Measurements from ENCODE around the gene PIAS1. TPM values are rescaled to one million over a fixed set of nuclear protein-coding genes. Genes with fewer than 3 reads are reported as not detected.
A peak's percentile ranks its signal among the peaks of the same experiment; 100 is the strongest.
"Not testable (repeated sequence)": the region's sequence is repeated elsewhere in the genome, so short reads cannot be mapped to it uniquely, and the experiment has no call there.

The PIAS1 gene
- total and polyA plus RNA-seq, 12 donors = 5.8 to 37.9 (median 30.3) TPM

DNA sequence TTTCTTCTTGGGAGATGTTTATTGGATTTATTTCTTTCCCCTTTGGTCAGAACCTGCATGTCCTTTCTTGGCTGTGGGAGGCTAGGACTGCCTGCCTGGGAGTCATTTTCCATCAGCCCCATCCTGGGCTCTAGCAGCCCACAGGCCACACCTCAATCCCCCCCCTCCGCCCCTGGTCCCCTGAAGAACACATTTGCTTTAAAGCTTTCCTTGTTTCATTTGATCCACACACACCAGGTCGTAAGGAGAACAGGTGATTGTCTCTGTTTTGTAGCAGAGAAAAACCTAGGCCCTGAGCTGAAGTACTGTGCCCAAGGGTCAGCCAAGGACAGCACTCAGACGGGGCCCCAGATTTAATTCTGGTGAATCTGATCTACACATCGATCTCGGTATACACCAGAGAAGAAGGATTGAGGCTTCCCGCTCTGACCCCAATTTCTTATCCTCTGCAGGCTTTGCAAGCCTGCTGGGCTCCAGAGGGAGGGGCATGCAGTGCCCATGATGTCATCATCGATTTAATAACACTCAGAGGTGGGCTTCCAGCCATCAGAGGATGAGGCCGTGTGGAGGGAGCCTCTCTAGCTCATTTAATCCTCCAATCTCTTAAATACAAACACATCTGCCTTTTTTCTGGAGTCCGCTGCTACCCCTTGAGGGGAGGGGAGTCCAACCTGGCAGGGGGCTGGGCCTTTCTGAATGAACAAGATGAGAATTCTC, 177.1 kb downstream of the PIAS1 start:
- no peaks in the 10 kb centered on the region for H3K9me3 ChIP-seq
- TF ChIP-seq, protein P1, sequence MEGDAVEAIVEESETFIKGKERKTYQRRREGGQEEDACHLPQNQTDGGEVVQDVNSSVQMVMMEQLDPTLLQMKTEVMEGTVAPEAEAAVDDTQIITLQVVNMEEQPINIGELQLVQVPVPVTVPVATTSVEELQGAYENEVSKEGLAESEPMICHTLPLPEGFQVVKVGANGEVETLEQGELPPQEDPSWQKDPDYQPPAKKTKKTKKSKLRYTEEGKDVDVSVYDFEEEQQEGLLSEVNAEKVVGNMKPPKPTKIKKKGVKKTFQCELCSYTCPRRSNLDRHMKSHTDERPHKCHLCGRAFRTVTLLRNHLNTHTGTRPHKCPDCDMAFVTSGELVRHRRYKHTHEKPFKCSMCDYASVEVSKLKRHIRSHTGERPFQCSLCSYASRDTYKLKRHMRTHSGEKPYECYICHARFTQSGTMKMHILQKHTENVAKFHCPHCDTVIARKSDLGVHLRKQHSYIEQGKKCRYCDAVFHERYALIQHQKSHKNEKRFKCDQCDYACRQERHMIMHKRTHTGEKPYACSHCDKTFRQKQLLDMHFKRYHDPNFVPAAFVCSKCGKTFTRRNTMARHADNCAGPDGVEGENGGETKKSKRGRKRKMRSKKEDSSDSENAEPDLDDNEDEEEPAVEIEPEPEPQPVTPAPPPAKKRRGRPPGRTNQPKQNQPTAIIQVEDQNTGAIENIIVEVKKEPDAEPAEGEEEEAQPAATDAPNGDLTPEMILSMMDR (IDR thresholded peaks at IDR 0.05) = no peak
- peaks cover 6 to 36% (median 16%) of the 10 kb centered on the region in 9 donors for H3K4me1 ChIP-seq
- no peak for DNase-seq
- no peak overlapping the region for H3K27ac ChIP-seq
- intact Hi-C loops (cut with DNase I) = no loop called here
- no peaks in the 10 kb centered on the region for H3K27me3 ChIP-seq
- 77 to 81% methylated on average over 9 of the region's 9 CpGs for WGBS, 2 donors
- no peaks in the 10 kb centered on the region for H3K36me3 ChIP-seq
- ATAC-seq = no peak
- no peak overlapping the region for H3K4me3 ChIP-seq

DNA sequence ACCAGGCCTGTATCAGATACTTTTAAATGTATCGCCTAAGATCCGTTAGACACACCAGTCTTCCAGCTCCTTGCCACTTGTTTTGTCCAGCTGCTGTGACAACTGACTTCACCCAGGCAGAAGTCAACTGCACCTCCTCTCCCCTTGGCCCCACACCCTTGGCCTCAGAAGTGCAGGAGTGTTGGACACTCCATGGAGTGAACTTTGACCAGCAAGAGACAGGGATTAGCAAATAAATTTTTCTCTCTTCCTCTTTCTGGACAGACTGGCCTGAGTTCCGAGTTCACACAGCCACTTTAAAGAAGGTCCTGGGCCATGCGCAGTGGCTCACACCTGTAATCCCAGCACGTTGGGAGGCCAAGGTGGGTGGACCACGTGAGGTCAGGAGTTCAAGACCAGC, 178.3 kb downstream of the PIAS1 start:
- no peaks in the 10 kb centered on the region for H3K36me3 ChIP-seq
- peak overlapping the region in 1 of 10 donors; percentile 14 for H3K27ac ChIP-seq
- ATAC-seq (no peak), DNase-seq (no peak)
- no peak overlapping the region for H3K4me3 ChIP-seq
- peaks cover 6 to 36% (median 16%) of the 10 kb centered on the region in 9 donors for H3K4me1 ChIP-seq
- no peaks in the 10 kb centered on the region for H3K9me3 ChIP-seq
- TF ChIP-seq, protein P1 (IDR thresholded peaks at IDR 0.05) = no peak
- WGBS, 2 donors = 88 to 93% methylated on average over 6 of the region's 6 CpGs
- H3K27me3 ChIP-seq = no peaks in the 10 kb centered on the region
- intact Hi-C loops (cut with DNase I) = no loop called here

DNA sequence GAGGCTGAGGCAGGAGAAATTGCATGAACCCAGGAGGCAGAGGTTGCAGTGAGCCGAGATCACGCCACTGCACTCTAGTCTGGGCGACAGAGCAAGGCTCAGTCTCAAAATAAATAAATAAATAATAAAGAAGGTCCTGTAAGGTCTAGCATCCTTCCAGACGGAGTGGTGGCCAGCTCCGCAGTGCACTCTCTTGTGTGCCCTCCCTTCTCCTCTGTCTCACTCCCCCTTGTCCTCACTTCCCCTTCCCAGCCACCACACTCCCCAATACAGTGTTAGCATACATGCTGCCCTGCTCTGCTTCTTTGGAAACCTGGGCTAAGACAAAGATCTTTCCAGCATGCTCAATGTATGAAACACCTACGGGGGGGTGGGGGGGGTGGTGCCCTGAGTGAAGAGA, 178.8 kb downstream of the PIAS1 start:
- no peaks in the 10 kb centered on the region for H3K9me3 ChIP-seq
- H3K27ac ChIP-seq = peak overlapping the region in 1 of 10 donors; percentile 14
- H3K36me3 ChIP-seq = no peaks in the 10 kb centered on the region
- no peak overlapping the region for H3K4me3 ChIP-seq
- peak in 1 of 8 donors; percentile 26 for ATAC-seq
- H3K27me3 ChIP-seq = no peaks in the 10 kb centered on the region
- no peak for DNase-seq
- peaks cover 6 to 32% (median 16%) of the 10 kb centered on the region in 9 donors for H3K4me1 ChIP-seq
- intact Hi-C loops (cut with DNase I) = no loop called here
- WGBS, 2 donors = 95% methylated on average over 6 of the region's 6 CpGs
- TF ChIP-seq, protein P1 (IDR thresholded peaks at IDR 0.05) = no peak

DNA sequence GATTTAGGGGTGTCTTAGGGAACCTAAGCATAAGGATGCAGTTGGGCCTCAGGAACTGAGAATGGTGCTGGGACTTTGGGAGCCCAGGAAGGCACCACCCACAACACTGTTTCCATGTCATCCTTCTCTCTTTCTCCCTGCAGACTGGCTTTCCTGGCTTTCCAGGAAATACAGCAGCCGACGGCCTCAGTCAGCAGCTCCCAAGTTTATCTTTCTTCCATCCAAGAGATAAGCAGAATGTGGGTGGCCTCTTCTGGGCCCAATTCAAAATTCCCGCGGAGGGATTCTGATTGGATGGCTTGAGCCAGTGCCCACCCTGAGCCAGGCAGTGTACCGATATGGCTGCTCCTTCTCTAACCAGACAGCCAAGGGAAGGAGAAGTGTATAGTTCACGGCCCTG, 179.9 kb downstream of the PIAS1 start:
- H3K4me3 ChIP-seq = no peak overlapping the region
- H3K4me1 ChIP-seq = peaks cover 0 to 21% (median 6%) of the 10 kb centered on the region in 9 donors
- H3K27me3 ChIP-seq = no peaks in the 10 kb centered on the region
- WGBS, 2 donors = 53 to 62% methylated on average over 6 of the region's 6 CpGs
- ATAC-seq (no peak), DNase-seq (no peak)
- H3K36me3 ChIP-seq = no peaks in the 10 kb centered on the region
- intact Hi-C loops (cut with DNase I) = no loop called here
- TF ChIP-seq, protein P1 (IDR thresholded peaks at IDR 0.05) = no peak
- H3K9me3 ChIP-seq = no peaks in the 10 kb centered on the region
- H3K27ac ChIP-seq = no peak overlapping the region

DNA sequence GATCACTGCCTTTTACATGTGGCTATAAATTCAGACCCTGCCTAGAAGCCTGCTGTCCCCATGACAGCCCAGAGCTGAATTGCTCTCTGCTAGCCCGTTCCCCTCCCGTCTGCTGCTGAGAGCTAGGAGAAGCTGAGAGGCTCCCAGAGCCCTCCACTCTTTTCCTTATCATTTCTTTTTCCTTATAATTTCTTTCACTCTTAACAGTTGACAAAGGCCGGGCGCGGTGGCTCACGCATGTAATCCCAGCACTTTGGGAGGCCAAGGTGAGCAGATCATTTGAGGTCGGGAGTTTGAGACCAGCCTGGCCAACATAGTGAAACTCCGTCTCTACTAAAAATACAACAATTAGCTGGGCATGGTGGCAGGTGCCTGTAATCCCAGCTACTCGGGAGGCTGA, 180.4 kb downstream of the PIAS1 start:
- H3K4me1 ChIP-seq = peaks cover 0 to 21% (median 5%) of the 10 kb centered on the region in 9 donors
- intact Hi-C loops (cut with DNase I); H3K9me3 ChIP-seq; H3K4me3 ChIP-seq; H3K27me3 ChIP-seq; DNase-seq; H3K27ac ChIP-seq; H3K36me3 ChIP-seq; ATAC-seq: not testable (repeated sequence)
- WGBS, 2 donors = 91 to 92% methylated on average over 9 of the region's 9 CpGs

Data from heart right ventricle (tissue), 16 donors.